Activated CD4-positive, alpha-beta T cell treated with anti-CD3 and anti-CD28 coated beads, Interleukin-2, amount 50 U/mL, for 48 hours (primary cell): ENCODE results near the gene SPDEF.

Experiments used
- DNase-seq, 2 experiments: peaks; one replicate each; pipeline ENCODE4 v3.0.0-alpha.2; 2020

SPDEF gene

DNA sequence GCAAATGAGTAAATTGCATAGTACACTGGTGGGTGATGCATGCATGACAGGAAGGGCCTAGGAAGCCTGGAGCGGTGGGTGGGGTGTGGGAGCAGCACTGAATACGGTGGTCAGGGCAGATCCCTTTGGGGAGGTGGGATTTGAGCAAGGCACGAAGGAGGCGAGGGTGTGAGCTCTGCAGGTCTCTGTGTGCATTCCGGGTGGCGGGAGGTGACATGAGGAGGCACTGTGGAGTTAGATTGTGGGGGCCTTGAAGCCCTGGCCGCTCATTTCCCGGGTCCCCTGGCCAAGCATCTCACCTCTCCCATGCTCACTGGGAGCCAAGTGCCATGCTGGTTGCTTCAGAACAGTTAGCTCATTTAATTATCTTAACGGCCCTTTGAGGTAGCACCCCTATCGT, 6.2 kb upstream of the SPDEF start:
- DNase-seq: no peak

DNA sequence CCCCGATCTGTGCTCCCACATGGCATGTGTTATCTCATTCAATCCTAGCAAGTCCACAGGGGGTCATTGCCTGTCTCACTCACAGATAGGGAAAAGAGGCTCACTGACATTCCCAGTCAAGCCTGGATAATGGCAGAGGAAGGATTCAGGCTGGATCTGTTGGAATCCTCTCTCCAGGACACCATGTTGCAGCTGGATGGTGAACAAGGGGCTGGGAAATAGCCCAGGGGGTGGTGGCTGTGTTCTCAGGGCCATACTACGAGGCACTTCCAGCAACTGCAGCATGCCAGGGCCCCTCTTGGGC, 5.0 kb upstream of the SPDEF start:
- DNase-seq: no peak

GRCh38 chr6:34560366-34561226, 4.5 kb upstream of the SPDEF start:
- no peak for DNase-seq

DNA sequence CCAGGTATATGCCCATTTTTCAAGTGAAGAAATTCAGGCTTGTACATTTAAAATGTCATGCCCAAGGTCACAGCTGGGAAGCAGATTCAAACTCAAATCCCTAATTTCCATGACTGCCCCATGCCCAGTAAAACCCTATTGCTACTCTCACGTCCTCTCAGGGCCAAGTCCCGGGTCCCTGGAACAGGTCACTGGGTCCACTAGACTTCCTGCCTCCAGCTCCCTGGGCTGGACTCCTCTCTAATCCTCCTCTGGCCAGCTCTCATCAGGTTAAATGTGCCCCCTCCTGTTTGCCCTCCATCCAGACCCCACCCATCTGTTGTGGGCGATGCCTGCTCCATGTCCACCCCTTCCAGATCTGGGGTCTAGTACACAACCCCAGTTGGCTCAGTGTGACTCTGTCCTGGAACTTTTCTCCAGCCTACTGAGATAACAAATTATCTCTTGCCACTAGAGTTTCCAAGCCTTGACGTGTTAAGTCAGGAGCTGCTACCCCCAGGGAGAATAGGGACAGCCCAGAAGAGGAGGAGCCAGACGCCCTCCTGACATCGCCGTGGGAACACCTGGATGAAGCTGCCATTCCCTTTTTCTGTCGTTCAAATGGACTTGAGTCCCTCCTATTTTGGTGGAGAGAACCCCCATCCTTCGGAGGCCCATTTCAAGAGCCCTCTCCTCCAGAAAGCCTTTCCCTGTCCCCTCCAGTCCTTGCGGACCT, 3.7 kb upstream of the SPDEF start:
- DNase-seq: no peak

DNA sequence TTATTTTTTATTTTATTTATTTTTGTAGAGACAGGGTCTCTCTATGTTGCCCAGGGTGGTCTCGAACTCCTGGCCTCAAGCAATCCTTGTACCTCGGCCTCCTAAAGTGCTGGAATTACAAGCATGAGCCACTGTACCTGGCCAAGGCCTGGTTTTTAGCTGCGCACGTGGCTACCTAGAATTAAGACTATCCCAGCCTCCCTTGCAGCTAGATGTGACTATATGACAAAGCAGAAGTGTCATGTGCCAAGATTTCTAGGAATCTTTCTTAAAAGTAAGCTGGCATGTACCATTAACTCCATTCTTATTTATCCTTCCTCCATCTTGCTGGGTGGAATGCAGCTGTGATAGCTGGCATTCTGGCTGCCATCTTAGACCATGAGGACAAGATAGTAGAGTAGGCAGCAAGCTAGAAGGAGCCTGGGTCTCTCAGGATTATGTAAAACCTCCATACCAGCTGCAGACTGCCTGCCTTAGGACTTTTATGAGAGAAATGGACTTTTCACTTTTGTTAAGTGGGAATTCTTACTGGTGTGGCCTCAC, 2.1 kb upstream of the SPDEF start:
- no peak for DNase-seq

- no peak for DNase-seq
These were observed 1.1 kb upstream of the SPDEF start for GRCh38 chr6:34557228-34557627.

GRCh38 chr6:34556493-34556892, 364 bp upstream of the SPDEF start:
- no peak for DNase-seq

- DNase-seq: no peak
These were observed 801 bp downstream of the SPDEF start for GRCh38 chr6:34555328-34555727.

DNA sequence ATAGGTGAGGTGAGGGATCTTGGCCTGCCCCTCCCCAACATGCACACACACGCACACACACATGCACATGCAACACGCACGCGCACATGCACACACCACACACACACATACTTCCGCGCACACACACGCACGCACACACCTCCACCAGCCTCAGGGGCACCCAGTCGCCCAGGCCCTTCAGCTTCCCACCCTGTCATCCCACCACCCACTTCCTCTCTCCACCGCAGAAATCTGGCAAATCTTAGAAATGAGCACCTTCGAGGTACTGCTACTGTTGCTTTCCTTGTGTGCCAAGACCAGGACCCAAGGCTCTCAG, 1.2 kb downstream of the SPDEF start:
- no peak for DNase-seq

GRCh38 chr6:34554291-34555006, 1.7 kb downstream of the SPDEF start:
- no peak for DNase-seq

DNA sequence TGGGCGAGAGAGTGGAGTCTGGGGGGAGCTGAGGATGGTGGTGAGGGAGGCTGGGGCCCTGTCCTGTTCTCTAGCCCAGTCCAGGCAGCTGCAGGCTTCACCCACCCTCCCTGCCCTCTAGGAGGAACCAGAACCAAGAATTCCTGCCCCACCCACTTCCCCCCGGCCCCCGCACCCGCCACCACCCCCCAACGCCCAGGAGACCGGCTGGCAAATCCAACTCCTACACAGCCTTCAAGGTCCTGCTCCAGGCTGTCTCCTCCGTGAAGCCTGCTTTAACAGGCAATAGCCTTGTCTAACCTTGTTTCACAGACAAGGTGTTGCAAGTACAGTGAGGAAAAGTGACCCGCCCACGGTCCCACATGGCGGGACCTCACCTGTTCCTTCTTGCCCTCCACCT, 2.4 kb downstream of the SPDEF start:
- no peak for DNase-seq

- DNase-seq: no peak
These were observed 3.0 kb downstream of the SPDEF start for GRCh38 chr6:34553146-34553545.

DNA sequence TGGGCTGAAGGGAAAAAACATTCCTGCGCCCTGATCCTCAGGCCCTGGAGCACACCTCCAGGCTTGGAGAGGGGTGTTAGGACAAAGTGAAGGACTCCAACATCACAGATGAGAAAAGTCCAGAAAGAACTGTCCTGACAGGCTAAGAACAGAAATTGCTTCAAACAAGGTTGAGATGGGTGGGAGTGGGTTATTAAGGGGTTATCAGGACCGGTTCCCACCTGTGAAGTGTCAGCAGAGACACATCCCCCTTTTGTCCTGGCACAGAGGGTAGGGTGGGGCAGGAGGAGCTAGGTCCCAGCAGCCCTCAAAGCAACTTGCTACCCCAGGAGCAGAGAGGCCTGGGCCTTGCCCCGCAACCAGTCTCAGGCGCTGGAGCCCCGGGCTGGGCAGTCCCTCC, 3.5 kb downstream of the SPDEF start:
- DNase-seq: no peak

DNA sequence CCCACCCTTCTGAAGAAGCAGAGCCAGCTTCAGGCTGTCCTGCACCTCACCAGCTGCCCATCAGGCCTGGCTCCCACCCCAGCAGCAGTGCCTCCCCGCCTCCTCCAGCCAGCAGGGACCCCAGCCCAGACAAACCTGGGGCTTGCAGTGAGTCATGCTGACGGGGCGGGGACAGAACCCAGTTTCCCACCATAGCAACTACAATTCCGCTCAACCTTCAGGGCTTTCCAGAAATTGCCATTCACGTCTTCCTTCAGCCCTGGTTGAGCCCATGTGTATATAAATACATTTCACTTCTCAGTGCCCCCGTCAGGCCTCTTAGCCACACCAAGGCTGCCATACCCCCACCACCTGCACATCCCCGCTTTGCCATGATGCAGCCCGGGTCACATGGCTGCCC, 4.4 kb downstream of the SPDEF start:
- DNase-seq: no peak

GRCh38 chr6:34549804-34550202, 6.3 kb downstream of the SPDEF start:
- no peak for DNase-seq

- no peak for DNase-seq
These were observed 6.9 kb downstream of the SPDEF start for GRCh38 chr6:34549026-34549803.

DNA sequence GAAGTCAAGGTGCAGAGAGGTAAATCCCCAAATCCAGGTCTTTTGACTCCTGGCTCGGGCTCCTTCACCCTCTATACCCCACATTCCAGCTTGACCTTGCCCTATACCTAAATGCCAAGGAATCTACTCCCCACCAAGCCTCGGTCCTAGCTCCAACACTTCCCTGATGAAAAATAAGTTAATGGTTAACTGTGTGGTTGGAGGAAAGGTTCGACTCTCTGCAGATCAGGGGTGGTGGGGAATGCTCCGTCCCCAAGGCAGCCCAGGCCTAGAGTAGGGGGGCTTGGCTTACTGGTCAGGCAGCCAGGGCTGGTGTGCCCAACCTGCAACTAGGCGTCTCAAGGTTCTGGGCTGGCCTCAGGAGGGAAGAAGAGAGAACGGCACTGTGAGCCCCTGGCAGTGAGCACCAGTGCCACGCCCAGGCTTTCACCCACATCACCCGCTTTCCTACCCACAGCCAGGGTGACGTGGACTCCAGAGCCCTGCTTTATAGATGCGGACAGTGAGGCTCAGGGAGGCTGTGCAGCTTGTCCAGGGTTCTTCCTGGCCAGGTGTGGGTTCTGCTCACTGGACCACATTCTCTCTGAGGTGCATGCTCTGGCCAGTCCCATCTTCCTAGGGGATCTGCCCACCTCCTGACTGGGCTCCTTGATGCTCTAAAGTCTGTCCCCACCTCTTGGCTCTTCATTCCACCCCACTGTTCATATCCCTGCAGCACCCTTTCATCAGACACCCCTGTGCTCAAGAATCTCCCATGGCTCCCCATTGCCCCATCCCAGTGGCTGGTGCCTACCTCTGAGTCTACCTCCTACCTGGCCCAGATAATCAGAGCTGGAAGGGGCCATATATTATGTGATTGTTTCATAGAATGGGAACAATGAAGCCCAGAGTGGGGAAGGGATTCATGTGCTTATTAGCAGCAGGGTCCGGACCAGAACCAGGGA, 8.2 kb downstream of the SPDEF start:
- no peak for DNase-seq

GRCh38 chr6:34546551-34547321, 9.4 kb downstream of the SPDEF start:
- no peak for DNase-seq

DNA sequence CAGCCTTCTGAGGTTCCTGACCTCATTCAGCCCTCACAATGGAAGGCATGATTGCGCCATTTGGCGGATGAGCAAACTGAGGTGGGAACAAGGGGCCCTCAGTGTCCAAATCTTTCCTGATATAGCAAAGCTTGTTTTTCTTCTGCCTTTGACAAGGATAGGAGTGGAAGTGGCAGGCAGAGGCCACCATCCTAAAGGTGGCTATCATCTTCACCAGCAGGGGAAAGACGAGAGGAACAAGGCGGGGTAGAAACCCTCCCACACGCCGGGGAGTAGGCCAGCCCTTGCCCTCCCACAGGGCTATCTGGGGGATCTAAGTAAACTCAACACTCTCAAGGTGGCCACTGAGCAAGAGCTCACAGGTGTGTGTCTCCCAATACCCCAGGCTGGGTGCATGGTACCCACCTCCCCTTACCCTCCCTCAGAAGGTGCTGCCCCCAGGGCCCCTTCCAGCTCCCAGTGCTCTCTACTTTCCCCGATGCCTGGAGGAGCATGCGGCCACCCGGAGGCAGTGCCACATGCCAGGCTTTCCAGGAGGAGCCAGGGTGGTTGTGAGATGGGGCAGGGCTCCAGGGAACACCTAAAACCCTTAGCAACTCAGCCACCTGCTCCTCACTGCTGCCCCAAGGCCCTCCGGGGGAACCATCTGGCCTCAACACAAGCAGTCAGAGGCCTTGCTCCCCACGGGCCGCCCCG, 11.2 kb downstream of the SPDEF start:
- DNase-seq: no peak

DNA sequence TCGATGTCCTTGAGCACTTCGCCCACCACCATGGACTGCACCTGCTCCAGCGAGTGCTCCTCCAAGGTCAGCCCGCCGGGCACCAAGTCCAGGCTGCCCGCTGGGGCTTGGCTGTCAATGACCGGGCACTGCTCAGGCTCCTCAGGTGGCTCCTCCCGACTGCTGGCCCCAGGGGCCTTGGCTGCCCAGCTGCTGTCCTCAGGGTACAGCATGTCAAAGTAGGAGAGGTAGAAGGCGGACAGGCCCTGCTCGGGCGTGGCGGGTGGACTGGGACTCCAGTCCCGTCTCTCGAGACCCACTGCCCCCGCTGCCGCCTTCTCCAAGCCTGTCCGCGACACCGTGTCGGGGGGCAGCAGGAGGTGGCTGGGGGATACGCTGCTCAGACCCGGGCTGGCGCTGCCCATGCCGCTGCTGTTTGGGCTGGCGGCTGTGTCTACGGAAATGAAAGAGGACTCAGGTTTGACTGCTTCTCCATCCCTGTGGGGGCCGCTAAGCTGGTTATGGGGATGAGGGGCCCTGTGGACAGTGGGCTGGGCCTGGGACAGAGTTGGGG, 12.0 kb downstream of the SPDEF start:
- DNase-seq: no peak
